ENCODE data around the gene ZNF628.

- no peak for TF ChIP-seq CREB5 (CRISPR knock-in tag; IDR thresholded peaks at IDR 0.05; ENCODE audit: low read depth)
- TF ChIP-seq ZNF70 (CRISPR knock-in tag; IDR thresholded peaks at IDR 0.05) = no peak
- TF ChIP-seq ZNF565 (CRISPR knock-in tag; conservative IDR thresholded peaks at IDR 0.05; ENCODE audit: low read depth) = no peak
- no peak for TF ChIP-seq PATZ1 (CRISPR knock-in tag; IDR thresholded peaks at IDR 0.05; ENCODE audit: borderline replicate concordance)
- no peak for TF ChIP-seq TSHZ2 (CRISPR knock-in tag; IDR thresholded peaks at IDR 0.05)
- TF ChIP-seq ESRRG (CRISPR knock-in tag; IDR thresholded peaks at IDR 0.05) = no peak
- TF ChIP-seq, protein P1, sequence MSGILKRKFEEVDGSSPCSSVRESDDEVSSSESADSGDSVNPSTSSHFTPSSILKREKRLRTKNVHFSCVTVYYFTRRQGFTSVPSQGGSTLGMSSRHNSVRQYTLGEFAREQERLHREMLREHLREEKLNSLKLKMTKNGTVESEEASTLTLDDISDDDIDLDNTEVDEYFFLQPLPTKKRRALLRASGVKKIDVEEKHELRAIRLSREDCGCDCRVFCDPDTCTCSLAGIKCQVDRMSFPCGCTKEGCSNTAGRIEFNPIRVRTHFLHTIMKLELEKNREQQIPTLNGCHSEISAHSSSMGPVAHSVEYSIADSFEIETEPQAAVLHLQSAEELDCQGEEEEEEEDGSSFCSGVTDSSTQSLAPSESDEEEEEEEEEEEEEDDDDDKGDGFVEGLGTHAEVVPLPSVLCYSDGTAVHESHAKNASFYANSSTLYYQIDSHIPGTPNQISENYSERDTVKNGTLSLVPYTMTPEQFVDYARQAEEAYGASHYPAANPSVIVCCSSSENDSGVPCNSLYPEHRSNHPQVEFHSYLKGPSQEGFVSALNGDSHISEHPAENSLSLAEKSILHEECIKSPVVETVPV (CRISPR knock-in tag; IDR thresholded peaks at IDR 0.05) = no peak
- TF ChIP-seq ZFP30 (CRISPR knock-in tag; IDR thresholded peaks at IDR 0.05) = no peak
- no peak for TF ChIP-seq GLIS3 (CRISPR knock-in tag; IDR thresholded peaks at IDR 0.05)
- no peak for TF ChIP-seq BACH2 (CRISPR knock-in tag; IDR thresholded peaks at IDR 0.05; ENCODE audit: borderline replicate concordance)
- TF ChIP-seq RARB (CRISPR knock-in tag; IDR thresholded peaks at IDR 0.05) = no peak
- no peak for TF ChIP-seq ARNTL (CRISPR knock-in tag; IDR thresholded peaks at IDR 0.05; ENCODE audit: borderline replicate concordance, low read depth)
- TF ChIP-seq SNAI2 (CRISPR knock-in tag; IDR thresholded peaks at IDR 0.05) = no peak
Measured at GRCh38 chr19:55479045-55479444, 2.6 kb downstream of the ZNF628 start.

Measured in SK-N-SH treated with all-trans-retinoic acid at 6 μM for 48 hours (cell line).